Erythroblast (primary cell): Measurements from ENCODE around the gene DLEC1.

Source experiments
- GATA1 ChIP-seq: IDR thresholded peaks from 2 replicates; pipeline ENCODE4 v1.6.1; 2011; ENCODE audit warnings: low read depth, mild to moderate bottlenecking, control low read depth, low read length, moderate library complexity
- POLR2A ChIP-seq: IDR thresholded peaks from 2 replicates; pipeline ENCODE4 v1.6.1; 2011; ENCODE audit warnings: mild to moderate bottlenecking, low read length

DNA sequence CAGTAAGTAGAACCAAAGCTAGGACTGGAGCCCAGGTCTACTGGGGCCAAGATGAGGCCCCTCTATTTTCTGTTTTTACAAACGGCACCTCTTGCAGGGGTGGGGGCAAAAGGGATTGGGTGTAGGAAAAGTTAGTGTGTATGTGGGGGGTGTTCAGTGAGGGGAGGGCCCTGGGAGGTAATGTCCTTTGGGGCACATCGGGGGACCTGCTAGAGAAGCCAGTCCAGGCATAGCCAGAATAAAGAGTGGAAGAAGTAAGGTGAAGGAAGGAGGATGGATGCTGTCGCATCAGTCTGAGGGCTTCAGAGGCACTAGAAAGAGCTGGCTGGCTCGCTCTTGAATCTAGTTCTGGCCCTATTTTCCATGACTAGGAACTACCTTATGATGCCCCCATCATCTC is 12.2 kb upstream of the DLEC1 start:
- TF ChIP-seq POLR2A (no peak), GATA1 (no peak)
